HG03520 (cell line): ENCODE data around the gene PPP1R15A.
"Not testable (repeated sequence)": the region's sequence is repeated elsewhere in the genome, so short reads cannot be mapped to it uniquely, and the experiment has no call there.

ENCODE experiments used
- ATAC-seq: cut with Tn5 transposase; IDR thresholded peaks from one replicate; pipeline ENCODE4 v1.9.1; 2021; ENCODE audit warnings: mild to moderate bottlenecking, moderate library complexity; ENCODE audit not compliant: unreplicated experiment

Gene PPP1R15A

GRCh38 chr19:48879025-48879637, 6.9 kb downstream of the PPP1R15A start:
- no peak for ATAC-seq

- not testable (repeated sequence) for ATAC-seq
Measured at GRCh38 chr19:48879696-48880095, 7.5 kb downstream of the PPP1R15A start.

DNA sequence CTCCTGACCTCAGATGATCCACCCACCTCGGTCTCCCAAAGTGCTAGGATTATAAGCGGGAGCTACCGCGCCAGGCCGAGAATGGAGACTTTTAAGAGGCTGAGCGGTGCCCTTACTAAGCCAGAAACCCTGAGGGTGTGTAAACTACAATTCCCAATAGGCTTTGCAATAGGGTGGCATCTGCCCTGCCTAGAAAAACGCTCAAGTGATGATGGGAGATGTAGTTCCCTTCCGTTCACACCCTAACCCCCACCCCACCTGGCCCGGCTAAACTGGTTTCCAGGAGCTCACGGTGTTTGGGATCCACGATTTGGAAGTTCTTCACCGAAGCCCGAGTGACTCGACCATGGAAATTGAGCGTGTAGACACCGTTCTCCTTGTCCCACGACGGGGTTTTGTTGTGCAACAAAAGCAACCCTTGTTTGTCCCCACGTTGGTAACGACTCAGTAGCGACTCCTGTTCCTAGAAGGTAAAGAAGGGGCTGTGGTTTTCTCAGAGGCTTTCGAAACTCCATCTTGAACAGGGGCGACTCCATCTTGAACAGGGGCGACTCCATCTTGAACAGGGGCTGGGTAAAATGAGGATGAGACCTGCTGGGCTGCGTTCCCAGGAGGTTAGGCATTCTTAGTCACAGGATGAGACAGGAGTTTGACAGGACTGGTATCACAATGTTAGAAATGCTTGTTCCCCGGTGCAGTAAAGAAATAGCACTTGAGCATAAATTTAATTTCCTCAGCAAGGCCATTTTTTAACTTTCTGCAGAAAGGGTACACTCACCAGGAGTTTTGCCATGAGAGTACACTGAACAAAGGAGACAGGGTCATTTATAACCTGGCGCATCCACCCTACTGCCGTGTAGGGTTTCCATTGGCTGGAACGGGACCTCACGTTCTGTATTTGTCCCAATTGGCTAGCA, 9.8 kb downstream of the PPP1R15A start:
- ATAC-seq = no peak

- no peak for ATAC-seq
Measured at GRCh38 chr19:48883726-48884125, 11.5 kb downstream of the PPP1R15A start.

GRCh38 chr19:48887861-48888612, 15.8 kb downstream of the PPP1R15A start:
- ATAC-seq = no peak

- not testable (repeated sequence) for ATAC-seq
Measured at GRCh38 chr19:48889496-48889895, 17.3 kb downstream of the PPP1R15A start.

DNA sequence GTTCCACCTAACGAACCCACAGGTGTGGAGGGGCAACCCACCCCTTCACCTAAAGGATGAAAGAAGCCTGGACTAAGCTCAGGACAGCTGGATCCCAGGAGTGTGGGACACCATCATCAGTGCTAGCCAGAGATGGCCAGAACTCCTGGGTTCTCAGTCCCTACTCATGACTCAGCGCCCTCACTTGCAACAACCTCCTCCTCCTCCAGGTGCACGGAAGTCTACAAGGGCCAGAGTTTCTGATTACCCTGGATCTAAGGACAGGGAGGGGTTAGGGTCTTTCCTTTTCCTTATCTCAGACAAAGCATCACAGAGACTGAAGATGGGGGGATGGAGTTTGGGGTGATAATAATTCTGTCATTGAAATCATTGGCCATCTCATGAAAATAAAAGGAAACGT, 18.3 kb downstream of the PPP1R15A start:
- ATAC-seq = no peak

- ATAC-seq = no peak
Measured at GRCh38 chr19:48895226-48895625, 23.0 kb downstream of the PPP1R15A start.

- no peak for ATAC-seq
Measured at GRCh38 chr19:48896191-48896720, 24.0 kb downstream of the PPP1R15A start.

DNA sequence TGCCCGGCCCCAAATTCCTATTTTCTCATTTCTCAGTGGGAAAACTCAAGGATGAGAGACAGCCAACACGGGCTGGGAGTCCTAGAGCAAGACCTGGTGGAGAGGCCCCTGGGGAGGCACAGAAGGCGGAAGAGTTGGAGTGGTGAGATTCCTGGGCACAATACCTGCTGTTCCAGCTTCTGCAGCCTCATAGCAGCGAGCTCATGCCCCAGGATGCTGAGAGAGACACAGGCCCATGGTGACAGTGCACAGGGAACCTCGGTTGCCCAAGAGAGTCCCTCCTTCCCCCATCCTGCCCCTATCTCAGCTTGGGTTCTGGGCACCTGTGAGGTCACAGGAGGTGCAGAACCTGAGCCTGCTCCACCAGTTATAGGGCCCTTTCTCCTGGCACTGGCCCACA, 25.0 kb downstream of the PPP1R15A start:
- no peak for ATAC-seq

- ATAC-seq = not testable (repeated sequence)
Measured at GRCh38 chr19:48899386-48899749, 27.1 kb downstream of the PPP1R15A start.

GRCh38 chr19:48899781-48900476, 27.7 kb downstream of the PPP1R15A start, which contains the start of gene NUCB1:
Gene NUCB1, plus strand, starts transcription at chr19:48900312. Its CDS starts 485 bp downstream, at chr19:48900797.
- ATAC-seq = peak; percentile 65

GRCh38 chr19:48900477-48901406, 28.5 kb downstream of the PPP1R15A start:
- no peak for ATAC-seq

GRCh38 chr19:48902291-48902690, 30.1 kb downstream of the PPP1R15A start:
- not testable (repeated sequence) for ATAC-seq

GRCh38 chr19:48903788-48904187, 31.6 kb downstream of the PPP1R15A start:
- not testable (repeated sequence) for ATAC-seq

DNA sequence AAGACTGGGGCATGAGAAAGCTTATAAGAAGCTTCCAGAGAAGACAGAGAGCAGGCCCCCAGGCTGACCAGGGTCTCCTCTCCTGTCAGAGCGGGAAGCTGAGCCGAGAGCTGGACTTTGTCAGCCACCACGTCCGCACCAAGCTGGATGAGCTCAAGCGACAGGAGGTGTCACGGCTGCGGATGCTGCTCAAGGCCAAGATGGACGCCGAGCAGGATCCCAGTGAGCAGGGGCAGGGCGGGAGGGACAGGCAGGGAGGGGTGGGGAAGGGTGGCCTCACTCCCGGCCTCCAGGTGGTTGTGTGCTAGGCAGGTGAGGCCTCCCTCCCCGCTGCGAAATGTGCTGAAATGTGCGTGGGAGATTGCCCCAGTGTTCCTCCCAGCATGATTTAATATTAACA, 33.4 kb downstream of the PPP1R15A start:
- no peak for ATAC-seq

DNA sequence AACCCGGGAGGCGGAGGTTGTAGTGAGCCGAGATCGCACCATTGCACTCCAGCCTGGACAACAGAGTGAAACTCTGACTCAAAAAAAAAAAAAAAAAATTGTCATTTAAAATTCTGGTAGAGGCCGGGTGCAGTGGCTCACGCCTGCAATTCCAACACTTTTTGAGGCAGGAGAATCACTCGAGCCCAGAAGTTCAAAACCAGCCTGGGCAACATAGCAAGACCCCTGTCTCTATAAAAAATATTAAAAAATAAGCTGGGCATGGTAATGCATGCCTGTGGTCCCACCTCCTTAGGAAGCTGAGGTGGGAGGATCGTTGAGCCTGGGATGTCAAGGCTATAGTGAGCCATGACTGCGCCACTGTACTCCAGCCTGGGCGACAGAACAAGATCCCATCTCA, 34.1 kb downstream of the PPP1R15A start:
- ATAC-seq = no peak

GRCh38 chr19:48907671-48908070, 35.5 kb downstream of the PPP1R15A start:
- no peak for ATAC-seq

GRCh38 chr19:48909424-48910077, 37.3 kb downstream of the PPP1R15A start:
- ATAC-seq = not testable (repeated sequence)
